ENCODE measurements around the gene PPP4R1.

Gene PPP4R1

DNA sequence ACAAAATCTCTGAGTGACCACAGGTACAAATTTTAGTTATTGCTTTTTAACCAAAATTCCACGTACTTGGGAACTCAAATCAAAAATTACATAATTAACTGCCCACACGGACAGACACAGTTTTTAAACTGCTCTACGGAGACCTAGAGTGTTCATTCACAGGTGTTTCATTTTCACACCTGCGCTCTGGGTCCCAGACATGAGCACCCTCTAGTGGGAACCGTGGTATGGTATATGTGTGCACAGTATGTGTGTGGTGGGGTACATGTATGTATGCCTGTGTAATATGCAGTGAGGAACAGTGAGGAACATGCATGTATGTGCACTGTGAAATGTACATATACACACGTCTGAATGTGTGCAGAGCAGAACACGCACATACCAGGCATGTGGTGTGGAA lies 65.0 kb downstream of the PPP4R1 start:
- no peak for DNase-seq (ENCODE audit: low read depth, low spot score)

- no peak for DNase-seq (ENCODE audit: low read depth, low spot score)
Observed at GRCh38 chr18:9547782-9548181, 66.6 kb downstream of the PPP4R1 start.

DNA sequence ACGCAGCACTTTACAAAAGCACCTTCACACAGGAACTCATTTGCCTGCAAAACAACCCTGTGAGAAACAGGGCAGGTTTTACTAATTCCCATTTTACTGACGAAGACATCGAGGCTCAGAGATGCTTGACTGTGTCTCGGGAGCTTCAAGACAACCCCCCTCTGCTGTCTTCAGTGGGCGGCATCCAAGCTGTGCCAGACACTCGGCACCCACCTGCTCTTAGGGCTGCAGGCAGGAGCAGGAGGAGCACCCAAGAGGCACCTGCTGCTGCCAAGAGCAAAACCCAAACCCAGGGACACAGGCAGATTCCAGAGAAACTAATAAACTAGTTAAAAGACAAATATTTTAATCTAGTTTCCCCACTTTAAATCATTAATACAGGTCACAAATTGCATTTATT lies 67.9 kb downstream of the PPP4R1 start:
- no peak for DNase-seq (ENCODE audit: low read depth, low spot score)

DNA sequence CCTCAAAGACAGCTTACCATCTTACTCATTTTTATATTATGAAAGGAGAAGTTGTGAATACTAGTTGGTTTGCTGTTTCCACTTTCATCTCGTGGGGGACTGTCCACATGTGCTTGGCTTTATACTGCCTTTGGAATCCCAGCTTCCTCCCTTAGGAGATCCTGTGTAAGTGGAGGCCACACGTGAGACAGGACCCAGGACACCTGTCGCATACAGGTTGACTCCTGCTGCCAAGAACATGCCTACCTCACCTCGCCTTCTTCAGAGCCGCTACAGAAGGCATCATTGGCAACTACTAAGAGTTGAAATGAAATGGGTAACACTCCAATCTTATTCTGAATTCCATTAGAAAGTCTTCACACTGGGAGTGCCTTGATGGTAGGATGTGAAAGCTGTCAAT lies 69.3 kb downstream of the PPP4R1 start:
- no peak for DNase-seq (ENCODE audit: low read depth, low spot score)

GRCh38 chr18:9542924-9543323 lies 71.4 kb downstream of the PPP4R1 start:
- DNase-seq (ENCODE audit: low read depth, low spot score): no peak

DNA sequence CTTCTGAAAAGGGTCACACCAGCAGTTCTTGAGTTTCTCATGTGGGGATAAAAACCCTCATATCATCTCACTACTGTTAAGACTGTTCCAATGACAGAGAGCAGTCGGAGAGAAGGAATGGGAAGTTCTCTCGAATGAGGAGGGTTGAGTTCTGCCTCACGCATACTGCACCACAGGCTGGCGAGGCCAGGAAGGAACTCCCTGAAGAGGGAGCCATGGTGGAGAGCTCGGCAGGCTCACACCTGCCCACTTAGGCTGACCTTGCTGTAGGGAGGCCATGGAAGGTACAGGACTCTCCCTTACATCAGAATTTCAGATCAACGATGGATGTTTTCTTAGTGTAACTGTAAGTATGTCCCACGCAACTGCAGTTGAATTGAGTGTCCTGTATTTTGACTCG lies 74.4 kb downstream of the PPP4R1 start:
- no peak for DNase-seq (ENCODE audit: low read depth, low spot score)

DNA sequence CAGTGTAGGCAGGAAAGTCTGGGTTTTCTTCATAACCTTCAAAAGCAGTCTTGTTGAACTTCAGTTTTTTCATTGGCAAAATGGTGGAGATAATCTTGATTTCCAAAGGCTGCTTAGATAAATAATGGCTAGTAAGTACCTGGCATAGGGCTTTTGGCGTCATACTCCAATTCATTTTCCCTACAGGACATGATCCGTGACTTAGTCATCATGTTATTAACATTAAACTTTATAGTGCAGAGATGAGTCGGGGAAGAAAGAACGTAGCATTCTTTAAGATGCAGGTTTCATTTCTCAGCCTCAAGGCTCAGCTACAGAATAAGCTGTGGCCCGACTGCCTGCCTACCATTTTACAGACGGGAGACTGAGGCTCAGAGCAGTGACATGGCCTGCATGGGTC lies 75.1 kb downstream of the PPP4R1 start:
- DNase-seq (ENCODE audit: low read depth, low spot score): no peak

DNA sequence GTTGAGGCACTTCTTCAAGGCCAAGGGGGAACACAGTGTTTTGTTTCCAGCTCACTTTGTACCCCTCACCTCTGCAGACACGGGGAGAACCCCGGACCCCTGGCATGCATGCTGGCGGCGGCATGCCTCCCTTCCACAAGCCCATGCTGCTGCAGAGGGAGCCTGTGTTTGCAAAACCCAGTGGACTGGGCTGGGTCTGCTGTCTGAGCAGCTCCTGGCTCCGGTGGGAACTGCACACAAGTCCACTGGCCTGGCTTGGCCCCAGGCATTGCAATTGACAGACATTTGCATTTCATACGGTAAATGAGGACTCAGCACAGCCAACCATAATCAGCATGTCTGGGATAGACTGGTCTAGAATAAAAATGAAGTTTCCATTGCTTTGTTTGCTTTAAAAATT lies 76.7 kb downstream of the PPP4R1 start:
- no peak for DNase-seq (ENCODE audit: low read depth, low spot score)

DNA sequence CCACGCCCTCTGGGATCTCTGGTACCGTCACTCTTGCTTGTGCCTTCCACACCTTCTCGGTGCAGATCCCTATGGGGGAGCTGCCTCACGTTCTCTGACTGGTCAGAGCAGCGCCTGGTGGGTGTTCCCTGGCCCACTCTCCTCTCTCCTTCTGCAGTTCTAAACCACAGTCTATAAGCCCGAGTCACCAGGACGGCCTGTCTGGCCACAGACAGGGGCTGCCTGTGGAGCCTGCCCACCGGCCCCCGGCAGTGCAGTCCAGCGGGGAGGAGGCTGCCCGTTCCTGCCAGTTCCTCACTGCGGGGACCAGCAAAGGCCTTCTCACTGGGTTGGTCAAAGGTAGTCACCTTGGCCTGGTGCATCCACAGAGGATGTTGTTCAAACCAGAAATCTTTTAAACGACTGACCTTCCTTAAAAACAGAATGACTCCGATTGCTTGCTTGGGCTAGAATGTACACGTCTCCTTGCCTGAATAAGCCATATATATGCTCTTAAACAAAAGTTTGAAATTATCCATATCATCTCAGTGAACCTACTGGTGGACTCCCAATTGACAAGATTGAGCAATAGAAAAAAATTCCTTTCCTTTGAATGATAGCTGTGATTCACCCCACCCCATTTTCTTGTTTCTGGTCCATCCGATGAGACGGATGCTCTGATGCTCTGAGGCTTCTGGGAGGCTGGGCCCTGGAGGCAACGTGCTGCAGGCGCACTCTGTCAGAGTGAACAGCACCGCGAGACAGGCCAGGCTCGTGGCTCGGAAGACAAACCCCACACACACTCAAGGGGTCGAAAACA lies 77.8 kb downstream of the PPP4R1 start:
- no peak for DNase-seq (ENCODE audit: low read depth, low spot score)

GRCh38 chr18:9535430-9535991 lies 78.8 kb downstream of the PPP4R1 start:
- no peak for DNase-seq (ENCODE audit: low read depth, low spot score)

- DNase-seq (ENCODE audit: low read depth, low spot score): no peak
Observed at GRCh38 chr18:9534844-9535243, 79.5 kb downstream of the PPP4R1 start.

GRCh38 chr18:9531791-9532410 lies 82.5 kb downstream of the PPP4R1 start:
- no peak for DNase-seq (ENCODE audit: low read depth, low spot score)

DNA sequence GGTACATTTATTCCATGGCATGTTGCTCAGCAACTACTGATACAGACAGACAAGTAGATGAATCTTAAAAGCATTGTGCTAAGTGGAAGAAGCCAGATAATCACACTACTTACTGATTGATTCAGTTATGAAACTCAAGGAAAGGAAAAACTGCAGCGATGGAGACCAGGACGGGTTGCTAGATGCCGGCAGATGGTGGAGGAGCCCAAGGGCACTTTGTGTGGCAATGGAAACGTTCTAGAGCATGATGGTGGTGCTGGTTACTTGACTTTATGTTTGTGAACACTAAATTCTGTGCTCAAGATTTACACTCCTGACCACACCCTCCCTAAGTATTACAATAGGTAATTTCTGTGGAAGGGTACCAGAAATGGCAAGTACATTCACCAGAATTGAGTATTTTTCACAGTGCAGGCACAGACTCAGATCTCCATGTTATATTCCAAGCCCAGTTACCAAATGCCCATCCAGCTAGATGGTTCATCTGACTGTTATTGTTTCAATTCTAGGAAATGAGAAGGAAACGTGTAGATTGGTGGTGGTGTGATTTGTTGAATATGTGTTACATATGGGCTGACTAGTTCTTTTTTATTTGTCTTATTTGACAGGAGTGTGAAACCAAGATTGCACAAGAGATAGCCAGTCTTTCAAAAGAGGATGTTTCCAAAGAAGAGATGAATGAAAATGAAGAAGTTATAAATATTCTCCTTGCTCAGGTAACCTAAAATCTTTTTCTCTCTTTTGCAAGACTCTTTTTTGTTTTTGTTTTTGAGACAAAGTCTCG lies 83.9 kb downstream of the PPP4R1 start:
- DNase-seq (ENCODE audit: low read depth, low spot score): no peak

- no peak for DNase-seq (ENCODE audit: low read depth, low spot score)
Observed at GRCh38 chr18:9526458-9526857, 87.9 kb downstream of the PPP4R1 start.

GRCh38 chr18:9522952-9523351 lies 91.4 kb downstream of the PPP4R1 start:
- DNase-seq (ENCODE audit: low read depth, low spot score): no peak

- DNase-seq (ENCODE audit: low read depth, low spot score): no peak
Observed at GRCh38 chr18:9521770-9522169, 92.6 kb downstream of the PPP4R1 start.

- DNase-seq (ENCODE audit: low read depth, low spot score): no peak
Observed at GRCh38 chr18:9520666-9521065, 93.7 kb downstream of the PPP4R1 start.

DNA sequence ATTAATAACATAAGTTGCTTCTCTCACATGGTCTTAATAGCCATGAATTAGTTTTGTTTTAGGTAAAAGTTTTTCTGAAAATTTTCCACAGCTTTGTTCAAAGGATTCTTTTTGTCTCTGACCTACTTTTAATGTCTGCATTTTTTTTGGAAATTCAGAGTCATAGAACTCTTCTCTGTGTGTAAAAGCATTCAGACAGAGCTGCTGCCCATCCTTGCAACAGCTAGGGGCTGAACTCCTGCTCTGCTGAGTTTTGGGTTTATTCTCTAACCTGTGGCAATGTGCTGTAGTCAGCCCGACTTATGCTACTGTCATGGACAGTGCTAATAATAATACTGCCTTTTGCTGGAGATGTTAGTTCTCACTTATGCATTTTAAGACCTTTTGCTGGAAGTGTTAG lies 95.0 kb downstream of the PPP4R1 start:
- no peak for DNase-seq (ENCODE audit: low read depth, low spot score)

GRCh38 chr18:9517869-9518268 lies 96.5 kb downstream of the PPP4R1 start:
- no peak for DNase-seq (ENCODE audit: low read depth, low spot score)

DNA sequence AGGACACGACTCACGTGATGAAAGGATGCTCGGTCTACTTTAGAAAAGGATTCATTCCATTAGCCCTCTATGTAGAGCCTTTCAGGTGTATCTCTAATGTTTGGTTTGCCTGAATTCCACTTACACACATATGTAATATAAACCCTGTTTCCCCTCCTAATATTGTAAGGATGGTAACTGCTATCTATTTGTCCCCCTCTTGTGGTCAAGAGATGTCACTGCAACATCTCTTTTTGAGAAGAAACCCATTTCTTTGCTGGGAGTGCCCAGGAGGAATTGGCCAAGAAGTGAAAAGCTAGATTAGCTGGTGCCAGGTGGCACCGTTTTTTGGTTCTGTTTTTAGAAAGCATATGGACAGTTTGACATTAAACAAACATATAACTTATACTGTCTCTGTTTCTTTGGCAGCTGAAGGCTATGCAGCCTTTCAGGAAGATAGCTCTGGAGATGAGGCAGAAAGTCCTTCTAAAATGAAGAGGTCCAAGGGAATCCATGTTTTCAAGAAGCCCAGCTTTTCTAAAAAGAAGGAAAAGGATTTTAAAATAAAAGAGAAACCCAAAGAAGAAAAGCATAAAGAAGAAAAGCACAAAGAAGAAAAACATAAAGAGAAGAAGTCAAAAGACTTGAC lies 97.8 kb downstream of the PPP4R1 start:
- peak; percentile 33 for DNase-seq (ENCODE audit: low read depth, low spot score)

GRCh38 chr18:9513971-9514512 lies 100.3 kb downstream of the PPP4R1 start:
- no peak for DNase-seq (ENCODE audit: low read depth, low spot score)
